ENCODE results near the gene RPAP3.
A peak's percentile ranks its signal among the peaks of the same experiment; 100 is the strongest.

The RPAP3 gene, protein sequence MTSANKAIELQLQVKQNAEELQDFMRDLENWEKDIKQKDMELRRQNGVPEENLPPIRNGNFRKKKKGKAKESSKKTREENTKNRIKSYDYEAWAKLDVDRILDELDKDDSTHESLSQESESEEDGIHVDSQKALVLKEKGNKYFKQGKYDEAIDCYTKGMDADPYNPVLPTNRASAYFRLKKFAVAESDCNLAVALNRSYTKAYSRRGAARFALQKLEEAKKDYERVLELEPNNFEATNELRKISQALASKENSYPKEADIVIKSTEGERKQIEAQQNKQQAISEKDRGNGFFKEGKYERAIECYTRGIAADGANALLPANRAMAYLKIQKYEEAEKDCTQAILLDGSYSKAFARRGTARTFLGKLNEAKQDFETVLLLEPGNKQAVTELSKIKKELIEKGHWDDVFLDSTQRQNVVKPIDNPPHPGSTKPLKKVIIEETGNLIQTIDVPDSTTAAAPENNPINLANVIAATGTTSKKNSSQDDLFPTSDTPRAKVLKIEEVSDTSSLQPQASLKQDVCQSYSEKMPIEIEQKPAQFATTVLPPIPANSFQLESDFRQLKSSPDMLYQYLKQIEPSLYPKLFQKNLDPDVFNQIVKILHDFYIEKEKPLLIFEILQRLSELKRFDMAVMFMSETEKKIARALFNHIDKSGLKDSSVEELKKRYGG

DNA sequence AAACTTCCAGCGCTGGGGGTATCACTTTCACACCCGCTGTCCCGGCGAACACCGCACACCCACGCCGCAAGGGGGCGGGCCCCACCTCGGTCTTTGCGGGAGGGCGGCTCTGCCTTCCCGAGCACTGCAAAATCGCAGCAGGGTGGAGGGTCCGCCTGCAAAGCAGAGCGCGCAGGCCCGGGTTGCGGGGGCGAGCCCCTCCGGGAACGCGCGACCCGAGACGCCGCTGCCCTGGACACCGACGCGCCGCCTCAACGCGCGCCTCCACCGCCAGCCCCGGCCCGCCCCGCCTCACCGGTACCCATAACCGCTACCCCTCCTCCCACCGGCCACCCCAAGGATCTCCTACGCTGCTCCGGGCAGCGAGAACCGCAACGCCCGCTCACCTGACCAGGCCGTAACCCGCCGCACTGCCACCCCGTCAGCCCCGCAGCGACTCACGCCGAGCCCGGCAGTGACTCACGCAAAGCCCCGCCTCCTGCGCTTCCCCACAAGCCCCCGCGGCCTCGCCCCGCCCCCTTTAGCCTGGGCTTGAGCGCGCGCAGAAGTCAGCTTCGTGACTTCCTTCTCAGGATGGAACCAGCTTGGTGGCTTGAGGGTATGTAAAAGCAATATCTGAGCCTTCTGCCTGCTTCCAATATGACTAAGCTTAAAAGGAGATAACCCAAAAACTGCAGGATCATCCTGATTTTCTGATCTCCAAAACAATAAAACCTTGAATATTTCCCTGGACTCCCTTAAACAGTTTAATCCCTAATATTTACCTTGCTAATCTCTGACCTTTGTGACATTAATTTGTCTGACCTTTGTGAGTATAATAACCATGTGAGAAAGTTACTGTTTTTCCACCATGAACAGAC is at the start of gene RPAP3:
RPAP3 (minus strand) TSS at position 465 of the 860 bp plus-strand sequence. CDS start 3,190 bp downstream, outside the sequence.
- DNase-seq: peak; percentile 80

DNA sequence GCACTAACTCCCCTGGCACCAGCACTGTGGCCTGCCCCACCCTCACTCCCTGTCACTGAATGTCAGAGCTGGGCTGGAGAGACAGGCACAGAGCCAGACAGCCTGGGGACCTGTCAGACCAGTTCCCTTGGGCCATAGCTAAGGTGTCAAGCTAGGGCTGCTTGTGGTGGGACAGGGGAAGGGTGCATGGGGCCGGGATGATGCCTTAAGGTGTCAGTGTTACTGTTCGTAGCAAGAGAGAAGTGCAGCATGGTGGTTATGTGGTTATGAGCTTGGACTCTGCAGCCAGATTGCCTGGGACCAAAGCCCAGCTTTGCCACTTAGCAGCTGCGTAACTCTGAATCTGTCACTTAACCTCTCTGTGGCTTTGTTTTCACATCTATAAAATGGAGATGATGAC is 49.1 kb upstream of the RPAP3 start:
- no peak for DNase-seq

DNA sequence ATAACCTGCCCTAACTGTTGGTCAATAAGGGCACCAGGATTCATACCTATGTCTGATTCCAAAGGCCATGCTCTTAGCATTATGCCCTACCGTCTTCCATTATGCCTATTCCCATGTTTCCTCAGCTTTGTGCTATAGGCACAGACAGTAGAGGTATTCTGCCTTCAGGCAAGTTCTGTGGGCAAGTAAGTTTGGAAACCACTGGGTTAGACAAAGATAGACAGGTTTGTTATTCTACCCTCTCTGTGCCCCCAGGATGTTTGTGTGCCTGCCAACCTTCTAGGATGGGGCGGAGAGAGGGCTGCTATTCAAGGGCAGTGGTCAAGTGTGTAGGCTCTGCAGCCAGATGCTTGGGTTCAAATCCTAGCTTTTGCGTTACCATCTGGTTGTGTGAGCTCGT is 48.3 kb upstream of the RPAP3 start:
- DNase-seq: no peak

DNA sequence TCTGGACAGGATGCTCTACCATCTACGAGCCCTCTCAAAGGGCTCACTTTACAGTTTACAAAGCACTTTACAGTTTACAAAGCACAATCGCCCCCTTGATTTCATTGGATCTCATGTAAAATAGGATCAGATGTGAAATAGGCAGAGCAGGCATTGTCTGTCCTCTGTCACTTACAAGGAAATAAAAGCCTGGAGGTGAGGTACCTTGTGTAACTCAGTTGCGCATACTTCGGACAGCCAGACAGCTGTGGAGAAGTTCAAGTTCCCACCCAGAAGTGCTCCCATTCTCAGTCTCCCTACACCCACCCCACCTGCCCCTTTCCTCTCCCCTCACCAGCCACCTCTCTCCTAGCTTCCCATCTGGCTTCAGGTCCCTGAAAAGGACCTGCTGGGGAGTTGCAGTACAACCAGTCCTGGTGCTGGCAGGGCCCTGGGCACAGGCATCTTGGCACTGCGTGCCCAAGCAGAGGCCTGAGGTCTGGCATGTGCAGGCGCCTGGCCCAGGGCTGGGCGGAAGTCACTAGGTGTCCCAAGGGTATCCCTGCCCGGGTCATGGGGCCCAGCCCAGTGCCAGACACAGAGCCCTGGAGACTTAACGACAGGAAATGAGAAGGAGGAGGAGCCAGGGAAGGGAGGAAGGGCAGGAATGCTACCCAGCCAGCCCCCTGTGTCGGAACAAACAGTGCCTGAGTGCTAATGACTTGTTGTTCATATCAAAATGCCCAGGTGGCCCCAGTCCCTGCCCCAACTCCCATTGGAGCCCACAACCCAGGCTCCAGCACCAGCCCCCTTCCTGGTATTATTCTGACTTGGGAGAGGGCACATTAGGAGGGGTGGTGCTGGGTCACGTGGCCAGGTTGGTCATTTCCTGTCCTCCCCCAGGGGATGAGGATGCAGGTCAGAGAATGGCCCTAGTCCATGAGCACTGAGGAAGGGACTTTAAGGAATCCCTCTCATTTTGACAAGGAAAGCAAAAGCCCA is 47.5 kb upstream of the RPAP3 start:
- peak; percentile 66 for DNase-seq

DNA sequence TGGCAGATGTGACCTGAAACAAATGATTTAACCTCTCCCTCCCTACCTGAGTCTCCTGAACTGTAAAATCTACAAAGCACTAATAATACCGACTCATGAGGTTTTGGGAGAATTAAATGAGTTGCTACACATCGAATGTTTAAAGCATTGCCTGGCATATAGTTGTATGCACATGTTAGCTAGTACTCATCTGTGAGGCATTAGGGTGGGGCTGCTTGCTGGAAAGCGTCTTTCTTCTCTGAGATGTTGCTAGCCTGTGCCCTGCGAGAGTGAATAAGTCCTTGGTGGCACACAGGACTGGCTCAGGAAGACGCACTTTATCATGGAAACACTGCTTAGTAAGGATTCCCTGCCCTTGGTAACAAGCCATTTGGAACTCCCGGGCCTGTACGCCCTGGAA is 46.7 kb upstream of the RPAP3 start:
- DNase-seq: no peak

DNA sequence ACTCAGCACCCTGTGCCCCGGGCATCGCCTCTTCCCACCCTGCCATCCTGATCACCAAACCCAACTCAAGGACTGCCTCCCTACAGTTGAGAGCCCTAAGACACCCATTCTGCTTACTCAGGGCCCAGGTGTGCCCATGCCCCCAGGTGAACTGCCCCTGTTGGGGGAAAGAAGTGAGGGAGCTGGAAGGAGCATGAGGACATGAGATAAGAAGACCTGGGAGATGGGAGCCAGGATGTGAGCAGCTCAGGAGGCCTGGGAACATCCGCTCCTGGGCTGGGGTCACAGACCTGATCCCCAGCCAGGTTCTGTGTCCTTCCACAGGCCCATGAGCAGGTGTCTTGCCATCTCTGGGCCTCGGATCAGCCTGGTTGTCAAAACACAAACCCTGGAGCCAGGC is 46.3 kb upstream of the RPAP3 start:
- DNase-seq: no peak

DNA sequence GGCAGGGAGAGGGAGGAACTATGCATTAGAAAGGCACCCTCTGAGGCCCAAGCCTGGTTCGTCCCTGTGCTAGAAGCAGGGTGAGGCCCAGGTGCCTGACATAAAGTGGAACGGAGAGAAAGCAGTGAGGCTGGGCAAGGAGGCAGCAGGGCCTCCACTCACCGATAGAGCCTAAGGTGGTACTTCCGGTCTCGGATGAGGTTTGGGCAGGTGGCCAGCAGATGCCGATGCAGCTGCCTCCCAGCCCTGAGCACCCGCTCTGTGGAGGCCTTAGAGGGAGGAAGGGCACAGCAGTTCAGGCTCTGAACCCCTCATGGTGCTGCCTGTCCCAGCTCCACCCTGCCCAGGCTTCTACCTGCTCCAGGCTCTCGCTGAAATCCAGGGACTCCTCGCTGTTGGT is 45.7 kb upstream of the RPAP3 start:
- DNase-seq: no peak

DNA sequence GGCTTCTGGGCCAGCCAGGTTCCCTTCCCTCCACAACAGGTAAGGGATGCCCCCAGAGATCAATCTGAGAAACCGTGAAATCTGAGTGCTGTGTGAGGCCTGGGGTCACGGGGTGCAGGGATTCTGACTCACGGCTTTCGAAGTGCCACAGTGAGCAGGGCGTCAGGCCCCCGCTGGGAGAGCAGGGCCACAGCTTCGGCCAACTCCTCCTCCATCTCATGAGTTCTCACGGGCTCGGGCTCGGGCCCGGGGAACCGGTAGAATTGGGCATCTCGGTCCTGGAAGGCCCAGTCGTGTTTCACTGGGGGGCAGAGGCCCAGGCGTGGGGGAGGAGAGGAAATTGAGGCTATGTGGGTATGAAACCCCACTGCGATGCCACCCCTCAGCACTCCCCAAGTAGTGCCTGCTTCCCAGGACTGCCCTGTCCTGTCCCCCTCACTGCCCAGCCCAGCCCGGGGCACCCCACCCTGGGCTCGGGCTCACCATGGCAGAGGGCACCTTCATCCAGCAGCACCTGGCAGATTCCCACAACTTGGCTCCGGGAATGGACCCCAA is 45.2 kb upstream of the RPAP3 start:
- no peak for DNase-seq

DNA sequence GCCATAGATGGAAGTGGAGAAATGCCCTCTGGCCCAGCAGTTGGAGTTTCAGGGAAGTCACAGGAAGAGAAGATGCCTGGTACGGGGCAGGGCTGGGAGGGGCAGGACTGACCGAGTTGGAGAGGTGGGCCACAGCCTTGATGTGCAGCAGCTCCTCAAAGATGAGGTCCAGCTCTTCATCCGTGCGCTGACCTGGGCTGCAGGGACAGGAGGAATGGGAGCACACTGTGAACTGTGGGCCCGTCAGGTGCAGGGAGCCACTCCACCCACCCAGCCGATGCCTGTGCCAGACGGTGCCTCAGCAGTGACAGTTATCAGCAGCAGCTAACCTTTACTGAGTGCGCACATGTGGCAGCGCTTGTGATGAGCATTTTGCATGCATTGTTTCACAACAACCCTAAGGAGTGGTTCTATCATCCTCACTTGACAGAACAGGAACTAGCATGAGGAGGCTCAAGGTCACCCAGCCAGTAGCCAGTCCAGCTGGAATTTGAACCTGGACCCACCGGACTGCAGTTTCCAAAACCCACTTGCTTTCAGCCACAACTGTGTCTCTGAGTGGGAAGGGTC is 44.5 kb upstream of the RPAP3 start:
- DNase-seq: no peak

DNA sequence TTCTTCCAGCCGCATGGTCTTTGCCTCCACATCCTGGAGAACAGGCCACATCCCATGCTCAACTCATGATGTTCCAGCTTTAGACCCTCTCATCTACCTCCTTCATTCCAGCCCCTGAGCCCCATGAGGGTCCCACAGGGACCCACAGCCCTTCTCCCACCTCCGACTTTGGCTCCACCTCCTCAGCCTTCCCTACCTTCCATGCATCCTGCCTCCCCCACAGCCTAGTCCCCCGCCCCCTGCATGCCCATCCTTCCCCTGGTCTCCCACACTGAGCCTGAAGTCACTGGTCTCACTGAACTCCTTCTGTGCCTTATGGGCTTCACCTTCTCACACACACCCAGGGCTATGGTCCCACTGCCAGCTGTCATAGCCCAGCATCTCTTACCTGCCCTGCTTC is 43.1 kb upstream of the RPAP3 start:
- no peak for DNase-seq

DNA sequence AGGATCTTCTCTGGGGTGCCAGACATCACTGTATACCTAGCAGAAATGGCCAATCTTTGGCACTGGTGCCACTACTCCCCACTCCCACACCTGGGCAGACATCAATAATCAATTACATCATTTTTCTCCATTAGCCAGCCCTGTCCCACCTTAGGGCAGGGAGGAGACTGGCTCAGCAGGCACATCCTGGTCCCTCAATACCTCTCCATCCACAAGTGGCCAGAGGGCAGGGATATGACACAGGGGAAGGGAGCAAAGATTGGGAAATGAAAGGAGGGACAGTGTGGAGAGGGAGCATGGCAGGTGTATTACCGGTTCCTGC is 42.6 kb upstream of the RPAP3 start:
- DNase-seq: no peak

DNA sequence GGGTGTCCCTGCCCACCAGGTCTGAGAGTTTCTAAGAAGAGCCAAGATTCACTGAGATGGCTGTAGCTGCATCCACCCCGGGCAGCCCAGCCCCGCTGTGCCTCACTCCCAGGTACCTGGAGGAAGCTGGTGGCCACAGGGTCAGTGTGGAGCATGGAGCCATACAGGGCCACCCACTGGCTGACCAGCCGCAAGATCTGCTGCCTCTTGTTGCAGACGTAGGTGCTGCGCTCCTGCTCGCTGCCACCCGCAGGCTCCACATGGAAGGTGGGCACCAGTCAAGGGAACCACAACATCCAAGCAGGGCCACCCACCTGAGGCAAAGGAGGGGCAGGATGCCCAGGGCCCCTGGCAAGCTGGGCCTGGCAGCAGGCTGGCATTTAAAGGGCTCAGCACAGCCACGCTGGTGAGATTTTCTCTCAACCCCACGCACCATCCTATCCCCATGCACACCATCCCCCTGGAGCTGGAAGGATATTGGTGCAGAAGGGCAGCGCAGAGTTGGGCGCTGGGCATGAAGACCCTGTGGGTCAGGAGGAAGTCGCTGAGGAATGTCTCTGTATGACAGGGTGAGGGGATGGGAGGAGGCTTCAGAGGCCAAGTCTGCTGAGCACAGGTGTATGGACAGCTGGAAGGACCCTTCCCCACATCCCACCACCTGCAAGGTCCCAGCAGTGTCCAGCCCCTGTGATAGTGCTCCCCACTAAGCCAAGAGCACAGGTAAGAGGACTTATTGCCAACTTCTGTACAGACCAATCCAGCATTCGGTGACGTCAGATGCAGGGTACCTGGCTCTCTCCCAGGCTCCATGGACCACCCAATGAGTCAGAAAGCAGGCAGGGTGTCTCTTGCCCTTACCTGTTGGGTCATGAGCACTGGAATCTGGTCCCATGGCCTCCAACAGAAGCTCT is 42.0 kb upstream of the RPAP3 start:
- no peak for DNase-seq

DNA sequence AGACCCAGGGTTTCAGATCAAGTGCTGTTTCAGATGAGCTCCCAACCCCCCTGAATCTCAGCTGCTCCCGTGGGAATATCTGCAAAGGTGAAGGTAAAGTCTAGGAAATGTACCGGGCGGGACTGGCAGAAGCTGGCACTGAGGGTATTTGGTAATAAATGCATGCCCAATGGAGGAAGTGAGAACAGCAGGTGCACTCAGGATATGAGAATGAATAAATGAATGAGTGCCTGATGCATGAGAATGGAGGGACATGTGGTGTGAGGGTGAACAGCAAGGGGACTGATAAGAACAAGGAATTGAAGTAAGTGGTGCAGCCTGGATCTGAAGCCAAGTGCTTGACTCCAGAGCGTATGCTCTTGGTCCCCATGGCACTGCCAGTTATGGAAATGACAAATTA is 41.3 kb upstream of the RPAP3 start:
- no peak for DNase-seq

DNA sequence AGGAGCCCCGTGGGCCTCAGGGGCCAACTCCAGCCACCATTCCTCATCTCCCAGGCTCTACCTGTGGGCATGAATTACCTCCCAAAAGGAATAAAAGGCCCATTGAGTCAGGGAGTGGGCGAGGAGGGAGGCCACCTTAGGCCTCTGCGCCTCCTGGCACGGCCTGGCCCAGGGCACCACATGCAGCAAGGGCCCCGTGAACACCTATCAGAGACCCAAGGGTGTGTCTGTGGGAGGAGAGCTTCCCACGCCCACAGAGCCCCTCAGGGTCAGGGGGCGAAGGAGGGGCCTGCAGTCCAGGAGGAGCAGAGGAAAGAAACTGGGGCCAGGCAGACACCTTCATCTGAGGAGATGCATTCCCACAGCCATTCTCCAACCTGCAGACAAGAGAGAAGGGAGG is 40.7 kb upstream of the RPAP3 start:
- no peak for DNase-seq

DNA sequence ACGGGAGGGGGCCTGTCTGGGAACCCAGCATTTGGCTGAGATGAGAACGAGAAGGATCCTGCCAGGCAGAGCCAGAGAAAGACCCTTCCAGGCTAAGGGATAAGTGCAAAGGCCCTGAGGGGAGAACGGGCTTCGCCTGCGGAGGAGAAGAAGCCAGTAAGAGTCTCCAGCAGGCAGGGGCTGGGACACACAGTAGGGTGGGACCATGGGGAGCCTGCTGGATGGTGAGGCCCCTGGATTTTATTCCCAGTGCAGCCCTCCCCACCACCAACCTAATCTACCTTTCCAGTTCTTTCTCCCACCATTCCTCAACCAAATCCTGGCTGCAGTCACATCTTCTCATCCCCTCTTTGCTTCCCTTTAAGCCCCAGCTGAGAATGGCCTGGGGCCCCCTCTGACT is 40.2 kb upstream of the RPAP3 start:
- no peak for DNase-seq

DNA sequence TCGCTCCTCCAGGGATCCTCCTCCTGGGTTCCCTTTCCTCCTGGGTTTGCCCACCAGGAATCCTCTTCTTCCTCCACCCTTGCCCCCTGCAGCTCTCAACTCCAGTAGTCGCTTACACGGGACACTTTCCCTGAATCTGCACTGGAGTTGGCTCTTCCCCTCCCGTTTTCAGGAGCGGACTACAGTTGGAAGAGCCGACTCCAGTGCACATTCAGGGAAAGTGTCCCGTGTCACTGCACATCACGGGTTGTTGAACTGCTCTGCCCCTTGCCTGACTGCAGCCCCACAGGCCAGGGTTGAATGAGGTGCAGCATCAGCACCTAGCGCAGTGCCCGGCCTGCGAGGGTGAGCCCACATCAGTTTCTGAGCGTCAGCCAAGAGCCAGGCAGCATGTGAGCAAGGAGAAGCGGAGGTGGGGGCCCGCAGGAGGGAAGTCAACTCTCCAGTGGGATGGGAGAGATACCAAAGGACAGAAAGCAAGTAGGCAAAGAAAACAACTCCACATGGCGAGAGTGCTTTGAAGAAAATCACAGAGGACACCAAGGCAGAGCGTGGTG is 39.7 kb upstream of the RPAP3 start:
- DNase-seq: no peak

DNA sequence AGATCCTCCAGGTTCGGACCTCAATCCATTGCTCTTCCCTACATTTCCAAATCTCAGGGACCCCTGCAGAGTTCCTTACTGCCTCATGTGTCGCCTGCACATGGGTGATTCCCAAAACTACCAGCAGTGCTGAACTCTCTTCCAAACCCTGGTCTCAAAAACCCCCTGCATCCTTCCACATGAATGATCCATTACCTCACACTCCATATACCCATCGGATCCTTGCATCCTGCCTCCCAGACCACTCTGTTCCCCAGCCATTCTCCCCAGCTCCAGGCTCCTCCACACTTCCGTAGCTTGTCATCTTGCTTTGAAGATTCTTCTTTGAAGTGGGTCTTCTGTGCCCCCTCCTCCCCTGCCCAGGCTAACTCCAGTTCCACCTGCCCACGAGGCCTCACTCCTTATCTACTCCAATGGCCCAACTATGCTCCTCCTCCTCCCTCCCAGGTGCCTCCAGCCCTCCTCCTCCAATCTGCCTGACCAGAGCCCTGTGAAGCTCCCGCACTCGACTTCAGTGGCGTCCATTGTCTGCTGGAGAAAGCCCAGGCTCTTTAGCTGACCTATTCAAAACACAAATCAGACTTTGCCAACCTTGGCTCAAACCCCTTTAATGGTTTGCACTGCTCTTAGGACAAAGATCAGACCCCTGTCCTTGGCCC is 39.1 kb upstream of the RPAP3 start:
- DNase-seq: no peak

DNA sequence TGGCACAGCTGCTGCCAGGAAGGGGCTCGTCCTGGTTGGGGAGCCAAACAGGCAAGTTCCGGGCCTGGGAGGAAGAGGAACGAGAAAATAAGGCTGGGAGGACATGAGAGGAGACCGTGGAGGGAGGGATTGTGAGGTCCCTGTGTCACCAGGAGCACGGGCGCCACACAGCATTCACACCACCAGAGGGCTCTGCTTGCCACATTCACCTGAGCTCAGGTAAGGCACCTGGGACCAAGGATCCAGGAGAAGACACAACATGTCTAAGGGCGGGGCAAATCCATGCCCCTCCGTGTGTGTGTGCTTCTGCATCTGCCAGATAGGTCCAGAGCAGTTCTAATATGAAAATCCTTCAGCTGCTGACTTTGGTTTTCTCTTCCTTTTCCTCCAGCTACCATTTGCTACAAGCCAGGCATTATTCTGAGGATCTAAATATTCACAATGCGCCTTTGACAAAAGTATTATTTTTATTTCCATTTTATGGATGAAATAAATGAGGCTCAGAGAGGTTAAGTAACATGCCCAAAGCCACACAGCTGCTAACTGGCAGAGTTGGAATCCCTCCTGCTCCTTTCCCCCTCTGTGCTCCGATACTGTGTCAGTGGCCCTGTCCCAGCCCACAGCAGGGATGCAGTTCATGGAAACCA is 38.3 kb upstream of the RPAP3 start:
- no peak for DNase-seq

DNA sequence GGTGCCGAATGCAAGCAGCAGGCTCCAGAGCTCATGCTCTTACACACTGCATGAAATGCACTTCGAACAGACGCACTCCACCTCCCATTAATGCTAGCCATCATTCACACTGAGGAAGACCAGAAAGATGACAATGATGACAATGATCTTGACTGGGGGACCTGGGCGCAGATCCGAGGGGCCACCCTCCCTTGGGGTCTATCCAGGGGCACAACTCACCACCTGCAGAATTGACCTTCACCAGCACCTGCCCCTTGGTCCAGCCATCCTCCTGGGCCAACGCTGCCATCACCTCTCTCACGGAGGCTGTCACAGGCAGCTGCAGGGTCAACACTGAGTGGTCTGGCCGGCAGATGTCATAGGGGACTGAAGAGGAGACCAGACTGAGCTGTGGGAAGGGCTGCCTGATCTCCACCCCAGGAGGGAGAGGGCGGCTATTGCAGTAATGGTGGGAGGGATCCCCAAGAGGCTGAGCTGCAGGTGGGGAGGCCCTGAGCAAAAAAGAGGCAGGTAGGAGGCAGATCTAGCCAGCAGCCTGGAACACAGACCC is 37.6 kb upstream of the RPAP3 start:
- DNase-seq: no peak
